Muscle layer of colon (tissue), 2 donors: ENCODE measurements around the gene REC114.
"Not testable (repeated sequence)": the region's sequence is repeated elsewhere in the genome, so short reads cannot be mapped to it uniquely, and the experiment has no call there.

Source experiments
- H3K27ac ChIP-seq: one replicate; pipeline ENCODE4 v1.7.0; 2013; ENCODE audit warnings: low read depth, mild to moderate bottlenecking, low read length, moderate library complexity
- H3K27me3 ChIP-seq, 2 donors: one replicate each; pipeline ENCODE4 v1.7.0; 2013; ENCODE audit warnings: low read length in 2 of 2, mild to moderate bottlenecking in 2 of 2; ENCODE audit not compliant: insufficient read depth in 2 of 2, control insufficient read depth in 1 of 2
- H3K36me3 ChIP-seq: one replicate; pipeline ENCODE4 v1.7.0; 2013; ENCODE audit warnings: mild to moderate bottlenecking, low read length; ENCODE audit not compliant: insufficient read depth
- H3K4me1 ChIP-seq: one replicate; pipeline ENCODE4 v1.7.0; 2013; ENCODE audit warnings: mild to moderate bottlenecking, low read length; ENCODE audit not compliant: insufficient read depth
- H3K4me3 ChIP-seq, 2 donors: one replicate each; pipeline ENCODE4 v1.7.0; 2013; ENCODE audit warnings: low read length in 2 of 2, low read depth in 1 of 2, mild to moderate bottlenecking in 1 of 2, moderate library complexity in 1 of 2
- H3K9ac ChIP-seq: one replicate; pipeline ENCODE4 v1.7.0; 2013; ENCODE audit warnings: low read length
- H3K9me3 ChIP-seq: one replicate; pipeline ENCODE4 v1.7.0; 2013; ENCODE audit warnings: mild to moderate bottlenecking, low read length
- donor health status: abdominal sarcoma.
- donor health status: Adenocarcinoma of cecum.

The REC114 gene

GRCh38 chr15:73530649-73531048 is 87.7 kb downstream of the REC114 start:
- H3K9ac ChIP-seq = no peak overlapping the region
- no peaks in the 10 kb centered on the region for H3K36me3 ChIP-seq

DNA sequence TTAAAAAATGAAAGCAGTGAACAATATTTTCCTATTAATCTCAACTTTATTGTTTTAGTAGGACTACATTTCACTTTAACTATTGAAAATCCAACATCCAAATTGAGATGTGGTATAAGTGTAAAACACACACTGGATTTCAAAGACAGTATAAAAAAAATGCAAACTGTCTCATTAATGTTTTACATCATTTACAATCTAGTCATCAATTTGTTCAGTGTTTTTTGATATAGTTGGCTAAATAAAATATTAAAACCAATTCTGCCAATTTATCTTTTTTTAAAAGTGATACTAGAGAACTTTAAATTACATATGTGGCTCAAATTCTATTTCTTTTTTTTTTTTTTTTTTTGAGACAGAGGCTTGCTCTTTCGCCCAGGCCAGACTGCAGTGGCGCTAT is 95.2 kb downstream of the REC114 start:
- no peak overlapping the region for H3K9ac ChIP-seq
- H3K4me3 ChIP-seq = no peak overlapping the region
- no peaks in the 10 kb centered on the region for H3K27me3 ChIP-seq

More at GRCh38 chr15:73530649-73531048, 87.7 kb downstream of the REC114 start:
- Histone ChIP-seq H3K9me3 (no peaks in the 10 kb centered on the region), H3K4me3 (no peak overlapping the region), H3K27me3 (no peaks in the 10 kb centered on the region), H3K27ac (no peak overlapping the region), H3K4me1 (no peaks in the 10 kb centered on the region)

DNA sequence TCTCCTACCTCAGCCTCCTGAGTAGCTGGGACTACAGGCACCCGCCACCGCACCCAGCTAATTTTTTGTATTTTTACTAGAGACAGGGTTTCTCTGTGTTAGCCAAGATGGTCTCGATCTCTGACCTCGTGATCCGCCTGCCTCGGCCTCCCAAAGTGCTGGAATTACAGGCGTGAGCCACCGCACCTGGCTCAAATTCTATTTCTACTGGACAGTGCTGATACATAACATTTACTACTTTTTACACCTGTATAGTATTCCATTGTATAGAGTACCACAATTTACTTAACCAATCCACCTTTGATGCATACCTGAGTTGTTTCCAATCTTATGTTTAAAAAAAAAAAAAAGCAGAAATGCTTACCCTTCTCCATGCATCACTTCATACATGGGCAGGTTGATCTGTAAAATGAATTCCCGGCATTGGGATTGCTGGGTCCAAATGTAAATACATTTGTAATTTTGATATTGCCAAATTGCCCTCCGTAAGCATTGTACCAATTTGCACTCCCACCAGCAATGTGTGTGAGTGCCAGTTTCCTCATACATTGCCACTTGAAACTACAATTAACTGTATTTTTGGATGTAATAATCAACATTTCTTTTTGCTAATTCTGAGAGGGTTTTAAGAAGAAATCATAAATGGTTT is 95.7 kb downstream of the REC114 start:
- Histone ChIP-seq H3K4me1 (no peaks in the 10 kb centered on the region), H3K27ac (no peak overlapping the region), H3K27me3 (no peaks in the 10 kb centered on the region), H3K9me3 (no peaks in the 10 kb centered on the region), H3K9ac (no peak overlapping the region), H3K4me3 (no peak overlapping the region), H3K36me3 (no peaks in the 10 kb centered on the region)

More for the DNA sequence above, 95.2 kb downstream of the REC114 start:
- Histone ChIP-seq H3K27ac (no peak overlapping the region), H3K36me3 (no peaks in the 10 kb centered on the region), H3K9me3 (no peaks in the 10 kb centered on the region), H3K4me1 (no peaks in the 10 kb centered on the region)

DNA sequence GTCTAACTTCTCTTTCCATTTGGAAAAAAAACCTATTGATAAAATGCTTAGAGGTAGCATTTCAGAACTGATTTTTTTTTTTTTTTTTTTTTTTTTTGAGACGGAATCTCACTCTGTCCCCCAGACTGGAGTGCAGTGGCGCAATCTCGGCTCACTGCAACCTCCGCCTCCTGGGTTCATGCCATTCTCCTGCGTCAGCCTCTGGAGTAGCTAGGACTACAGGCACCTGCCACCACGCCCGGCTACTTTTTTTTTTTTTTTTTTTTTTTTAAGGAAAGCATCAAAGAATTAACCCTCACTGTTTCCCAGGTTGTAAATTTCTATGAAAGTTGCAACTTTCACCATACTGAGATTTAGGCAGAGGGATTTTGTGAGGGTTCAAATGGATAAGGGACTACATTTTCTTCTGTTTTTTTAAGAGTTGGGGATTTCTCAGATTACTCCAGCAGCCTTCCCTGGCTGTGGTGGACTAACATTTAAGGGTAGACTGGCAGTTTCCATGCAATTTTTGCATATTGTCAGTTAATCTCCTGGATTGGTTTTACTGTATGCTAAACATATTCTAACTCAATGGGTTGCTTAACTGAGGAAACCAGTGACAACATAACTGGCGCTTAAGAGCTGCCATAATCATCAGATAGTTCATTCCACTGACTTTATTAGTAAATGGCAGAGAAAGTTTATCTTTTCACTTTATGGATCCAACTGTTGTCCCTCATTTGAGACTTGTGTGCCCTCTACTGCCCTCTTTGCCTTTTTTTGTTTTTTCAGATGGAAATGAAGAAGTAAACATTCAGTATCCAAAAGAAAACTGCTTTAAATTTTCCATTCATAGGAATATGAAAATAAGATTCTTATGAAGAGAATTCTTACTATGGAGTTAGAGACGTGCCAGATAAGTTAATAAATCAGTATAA is 96.5 kb downstream of the REC114 start:
- no peak overlapping the region for H3K9ac ChIP-seq
- no peaks in the 10 kb centered on the region for H3K9me3 ChIP-seq
- no peak overlapping the region for H3K4me3 ChIP-seq
- no peaks in the 10 kb centered on the region for H3K27me3 ChIP-seq
- no peaks in the 10 kb centered on the region for H3K36me3 ChIP-seq
- no peaks in the 10 kb centered on the region for H3K4me1 ChIP-seq
- no peak overlapping the region for H3K27ac ChIP-seq

- Histone ChIP-seq H3K36me3 (peaks cover 4% of the 10 kb centered on the region), H3K4me3 (no peak overlapping the region), H3K27me3 (no peaks in the 10 kb centered on the region), H3K9ac (no peak overlapping the region), H3K27ac (no peak overlapping the region), H3K4me1 (no peaks in the 10 kb centered on the region), H3K9me3 (no peaks in the 10 kb centered on the region)
Observed at GRCh38 chr15:73540161-73540560, 97.2 kb downstream of the REC114 start.

GRCh38 chr15:73541479-73541878 is 98.5 kb downstream of the REC114 start:
- H3K4me3 ChIP-seq = no peak overlapping the region

GRCh38 chr15:73548925-73549324 is 106.0 kb downstream of the REC114 start:
- not testable (repeated sequence) for H3K36me3 ChIP-seq, H3K4me1 ChIP-seq, H3K27ac ChIP-seq, H3K4me3 ChIP-seq, H3K9ac ChIP-seq, H3K9me3 ChIP-seq, H3K27me3 ChIP-seq

More at GRCh38 chr15:73541479-73541878, 98.5 kb downstream of the REC114 start:
- Histone ChIP-seq H3K4me1 (no peaks in the 10 kb centered on the region), H3K9ac (no peak overlapping the region), H3K27ac (no peak overlapping the region), H3K27me3 (no peaks in the 10 kb centered on the region), H3K9me3 (no peaks in the 10 kb centered on the region), H3K36me3 (peaks cover 6% of the 10 kb centered on the region)

- Histone ChIP-seq H3K4me1 (no peaks in the 10 kb centered on the region), H3K9ac (no peak overlapping the region), H3K27ac (no peak overlapping the region), H3K4me3 (no peak overlapping the region), H3K9me3 (no peaks in the 10 kb centered on the region), H3K27me3 (no peaks in the 10 kb centered on the region), H3K36me3 (peaks cover 10% of the 10 kb centered on the region)
Observed at GRCh38 chr15:73550190-73550589, 107.2 kb downstream of the REC114 start.

DNA sequence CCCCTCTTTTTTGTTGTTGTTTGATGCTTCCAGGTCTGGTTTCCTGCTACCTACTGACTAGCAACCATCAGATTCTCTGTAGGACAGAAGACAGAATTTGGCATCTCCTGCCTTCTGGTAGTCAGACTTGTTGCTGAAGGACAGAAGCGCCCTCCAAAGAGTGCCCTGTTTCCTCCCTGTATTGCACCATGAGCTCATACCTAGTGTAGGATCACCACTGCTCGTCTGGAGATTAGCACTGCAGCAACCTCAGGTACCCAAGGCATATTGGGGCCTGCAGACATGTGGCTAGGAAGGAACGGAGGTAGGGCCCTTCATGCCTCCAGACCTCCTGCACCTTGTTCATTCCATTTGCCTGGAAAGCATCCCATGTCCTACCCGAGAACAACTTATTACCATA is 112.1 kb downstream of the REC114 start:
- Histone ChIP-seq H3K27me3 (no peaks in the 10 kb centered on the region), H3K27ac (no peak overlapping the region), H3K9ac (no peak overlapping the region), H3K36me3 (peaks cover 47% of the 10 kb centered on the region), H3K4me1 (no peaks in the 10 kb centered on the region), H3K4me3 (no peak overlapping the region), H3K9me3 (no peaks in the 10 kb centered on the region)

GRCh38 chr15:73558529-73558928 is 115.6 kb downstream of the REC114 start:
- Histone ChIP-seq H3K36me3 (peaks cover 76% of the 10 kb centered on the region), H3K27ac (no peak overlapping the region), H3K4me1 (peaks cover 3% of the 10 kb centered on the region), H3K4me3 (no peak overlapping the region), H3K9me3 (no peaks in the 10 kb centered on the region), H3K9ac (no peak overlapping the region), H3K27me3 (no peaks in the 10 kb centered on the region)

GRCh38 chr15:73560501-73561117 is 117.6 kb downstream of the REC114 start:
- no peaks in the 10 kb centered on the region for H3K9me3 ChIP-seq

More at GRCh38 chr15:73560501-73561117, 117.6 kb downstream of the REC114 start:
- Histone ChIP-seq H3K9ac (no peak overlapping the region), H3K27ac (no peak overlapping the region), H3K36me3 (peaks cover 75% of the 10 kb centered on the region), H3K27me3 (no peaks in the 10 kb centered on the region), H3K4me3 (no peak overlapping the region), H3K4me1 (peaks cover 21% of the 10 kb centered on the region)
